Stimulated activated CD8-positive, alpha-beta memory T cell treated with anti-CD3 and anti-CD28 coated beads, Interleukin-4, amount 100 ng/mL, for 48 hours (primary cell): ENCODE results near the gene PCNT.
"Not testable (repeated sequence)": the region's sequence is repeated elsewhere in the genome, so short reads cannot be mapped to it uniquely, and the experiment has no call there.

ENCODE experiments used
- DNase-seq: peaks from one replicate; pipeline ENCODE4 v3.0.0-alpha.2; 2020

The PCNT gene

GRCh38 chr21:46431448-46431847, 107.5 kb downstream of the PCNT start:
- DNase-seq: no peak

GRCh38 chr21:46431884-46432488, 108.0 kb downstream of the PCNT start:
- no peak for DNase-seq

- DNase-seq: not testable (repeated sequence)
Measured at GRCh38 chr21:46433116-46433515, 109.2 kb downstream of the PCNT start.

- no peak for DNase-seq
Measured at GRCh38 chr21:46434322-46434958, 110.5 kb downstream of the PCNT start.

- no peak for DNase-seq
Measured at GRCh38 chr21:46435786-46436227, 111.9 kb downstream of the PCNT start.

GRCh38 chr21:46436621-46437020, 112.7 kb downstream of the PCNT start:
- no peak for DNase-seq

- DNase-seq: no peak
Measured at GRCh38 chr21:46437096-46437498, 113.1 kb downstream of the PCNT start.

- DNase-seq: no peak
Measured at GRCh38 chr21:46437511-46437910, 113.6 kb downstream of the PCNT start.

- DNase-seq: no peak
Measured at GRCh38 chr21:46438241-46438640, 114.3 kb downstream of the PCNT start.

- DNase-seq: no peak
Measured at GRCh38 chr21:46439906-46440305, 116.0 kb downstream of the PCNT start.

- no peak for DNase-seq
Measured at GRCh38 chr21:46441331-46441730, 117.4 kb downstream of the PCNT start.

GRCh38 chr21:46441961-46442498, 118.1 kb downstream of the PCNT start:
- no peak for DNase-seq

- no peak for DNase-seq
Measured at GRCh38 chr21:46442938-46443337, 119.0 kb downstream of the PCNT start.

GRCh38 chr21:46443910-46444309, 120.0 kb downstream of the PCNT start:
- DNase-seq: no peak

- no peak for DNase-seq
Measured at GRCh38 chr21:46448108-46448507, 124.2 kb downstream of the PCNT start.

- not testable (repeated sequence) for DNase-seq
Measured at GRCh38 chr21:46448855-46449254, 124.9 kb downstream of the PCNT start.

GRCh38 chr21:46452710-46453109, 128.8 kb downstream of the PCNT start:
- no peak for DNase-seq

- no peak for DNase-seq
Measured at GRCh38 chr21:46454142-46454541, 130.2 kb downstream of the PCNT start.

GRCh38 chr21:46454634-46455390, 130.9 kb downstream of the PCNT start:
- no peak for DNase-seq

- DNase-seq: no peak
Measured at GRCh38 chr21:46455575-46456385, 131.8 kb downstream of the PCNT start.

- no peak for DNase-seq
Measured at GRCh38 chr21:46456750-46457149, 132.8 kb downstream of the PCNT start.

GRCh38 chr21:46457801-46458314, 133.9 kb downstream of the PCNT start:
- no peak for DNase-seq
